Caco-2 (cell line): Measurements from ENCODE around the gene CPLX3. TPM values are rescaled to one million over a fixed set of nuclear protein-coding genes. Genes with fewer than 3 reads are reported as not detected.

Experiments used
- BruUV-seq: library from RNA; stranded (reverse); fragments of 400-500 nt; replicated peaks from 2 replicates; lab custom pipeline; 2021; lab: Mats Ljungman, UMichigan
- CTCF ChIA-PET: fragments of 300-600 bp; sonication (Branson Sonifier 250); formaldehyde crosslinking; loops from one replicate; lab custom pipeline; 2022; ENCODE audit warnings: antibody characterized with exemption; lab: Charles Lee
- POLR2A ChIA-PET: fragments of 300-600 bp; sonication (Branson Sonifier 250); formaldehyde crosslinking; loops from one replicate; lab custom pipeline; 2022; ENCODE audit warnings: antibody characterized with exemption; lab: Charles Lee
- DNase-seq, 2 experiments: peaks; one replicate each; pipeline versions ENCODE4 v3.0.0 to v3.0.0-alpha.2; 2020 to 2022
- H3K27me3 ChIP-seq: replicated peaks from 2 replicates; pipeline ENCODE4 v1.6.0; 2011; ENCODE audit warnings: low read length; ENCODE audit not compliant: control insufficient read depth, insufficient read depth
- H3K36me3 ChIP-seq: 2 replicates; pipeline ENCODE4 v1.5.1; 2011; ENCODE audit warnings: low read length; ENCODE audit not compliant: control insufficient read depth, insufficient read depth
- H3K4me1 ChIP-seq: fragments of 250-450 bp; sonication (Bioruptor Pico); 2 replicates; pipeline ENCODE4 v1.5.1; 2020; ENCODE audit warnings: mild to moderate bottlenecking
- H3K4me3 ChIP-seq: 2 replicates; pipeline ENCODE4 v1.5.1; 2011; ENCODE audit warnings: low read depth, mild to moderate bottlenecking, control low read depth, low read length
- H3K9me3 ChIP-seq: fragments of 250-450 bp; sonication (Bioruptor Pico); 2 replicates; pipeline ENCODE4 v1.5.1; 2020; ENCODE audit warnings: mild to moderate bottlenecking, moderate library complexity
- H3K27ac Mint-ChIP-seq: one replicate; pipeline ENCODE4 v1.8.0; 2022; ENCODE audit warnings: mixed read lengths; ENCODE audit not compliant: unreplicated experiment
- H3K27me3 Mint-ChIP-seq: one replicate; pipeline ENCODE4 v1.8.0; 2022; ENCODE audit warnings: mixed read lengths; ENCODE audit not compliant: insufficient read depth, unreplicated experiment
- H3K36me3 Mint-ChIP-seq: one replicate; pipeline ENCODE4 v1.8.0; 2022; ENCODE audit warnings: mild to moderate bottlenecking, mixed read lengths; ENCODE audit not compliant: insufficient read depth, unreplicated experiment
- H3K4me1 Mint-ChIP-seq: one replicate; pipeline ENCODE4 v1.8.0; 2022; ENCODE audit warnings: low read depth, mixed read lengths; ENCODE audit not compliant: unreplicated experiment
- H3K4me3 Mint-ChIP-seq: one replicate; pipeline ENCODE4 v1.8.0; 2022; ENCODE audit warnings: mild to moderate bottlenecking, moderate library complexity, mixed read lengths; ENCODE audit not compliant: unreplicated experiment
- H3K9me3 Mint-ChIP-seq: one replicate; pipeline ENCODE4 v1.8.0; 2022; ENCODE audit warnings: mixed read lengths; ENCODE audit not compliant: unreplicated experiment
- intact Hi-C: fragments of 100-400 bp; cut with micrococcal nuclease; formaldehyde crosslinking; loops from one replicate; pipeline ENCODE4 v1.10.0; 2022; ENCODE audit not compliant: unreplicated experiment
- total RNA-seq: library from RNA; stranded (reverse); gene quantifications from 2 replicates; pipeline ENCODE4 v1.2.3, GENCODE V29; 2022
- TF ChIP-seq, protein P1 (sequence below), 2 experiments: fragments of 200-600 bp in 1 of 2; IDR thresholded peaks; 1 replicate in 1 of 2; 2 replicates in 1 of 2; pipeline versions ENCODE4 v1.5.1 to v1.8.0; 2011 to 2022; ENCODE audit warnings: antibody characterized with exemption in 1 of 2, control low read depth in 1 of 2, inconsistent platforms in 1 of 2, low read depth in 1 of 2, low read length in 1 of 2, mild to moderate bottlenecking in 1 of 2, moderate library complexity in 1 of 2; ENCODE audit not compliant: insufficient read depth in 1 of 2, severe bottlenecking in 1 of 2, unreplicated experiment in 1 of 2

CPLX3 gene
- total RNA-seq, 1 experiment from 2014 or later: not detected

- intact Hi-C loops: loop anchor here (2.0 kb wide), 1 partner anchor 26 kb away; no protein-coding TSS in a partner anchor
- no TSS peak for BruUV-seq
- Histone ChIP-seq H3K27me3 (no peaks in the 10 kb centered on the region), H3K9me3 (no peaks in the 10 kb centered on the region), H3K4me3 (no peak overlapping the region), H3K36me3 (no peaks in the 10 kb centered on the region), H3K4me1 (no peaks in the 10 kb centered on the region)
- Mint-ChIP-seq H3K36me3 (peaks cover 15% of the 10 kb centered on the region), H3K9me3 (no peaks in the 10 kb centered on the region), H3K4me1 (no peaks in the 10 kb centered on the region), H3K27ac (no peak overlapping the region), H3K27me3 (peaks cover 3% of the 10 kb centered on the region), H3K4me3 (no peak overlapping the region)
- no peak for DNase-seq
- TF ChIP-seq, protein P1, sequence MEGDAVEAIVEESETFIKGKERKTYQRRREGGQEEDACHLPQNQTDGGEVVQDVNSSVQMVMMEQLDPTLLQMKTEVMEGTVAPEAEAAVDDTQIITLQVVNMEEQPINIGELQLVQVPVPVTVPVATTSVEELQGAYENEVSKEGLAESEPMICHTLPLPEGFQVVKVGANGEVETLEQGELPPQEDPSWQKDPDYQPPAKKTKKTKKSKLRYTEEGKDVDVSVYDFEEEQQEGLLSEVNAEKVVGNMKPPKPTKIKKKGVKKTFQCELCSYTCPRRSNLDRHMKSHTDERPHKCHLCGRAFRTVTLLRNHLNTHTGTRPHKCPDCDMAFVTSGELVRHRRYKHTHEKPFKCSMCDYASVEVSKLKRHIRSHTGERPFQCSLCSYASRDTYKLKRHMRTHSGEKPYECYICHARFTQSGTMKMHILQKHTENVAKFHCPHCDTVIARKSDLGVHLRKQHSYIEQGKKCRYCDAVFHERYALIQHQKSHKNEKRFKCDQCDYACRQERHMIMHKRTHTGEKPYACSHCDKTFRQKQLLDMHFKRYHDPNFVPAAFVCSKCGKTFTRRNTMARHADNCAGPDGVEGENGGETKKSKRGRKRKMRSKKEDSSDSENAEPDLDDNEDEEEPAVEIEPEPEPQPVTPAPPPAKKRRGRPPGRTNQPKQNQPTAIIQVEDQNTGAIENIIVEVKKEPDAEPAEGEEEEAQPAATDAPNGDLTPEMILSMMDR (IDR thresholded peaks at IDR 0.05; ENCODE audit: insufficient read depth in 1 of 2, low read depth in 1 of 2, low read length in 1 of 2, severe bottlenecking in 1 of 2, unreplicated experiment in 1 of 2): no peak
- ChIA-PET CTCF (interaction anchor here (0.5 to 0.6 kb wide), 2 partner anchors 22 to 53 kb away, joined by 3 read pairs; no protein-coding TSS in a partner anchor), POLR2A (no interaction called here)
Measured at GRCh38 chr15:74809242-74809641, 17.2 kb upstream of the CPLX3 start.

- BruUV-seq: no TSS peak
- Histone ChIP-seq H3K4me3 (no peak overlapping the region), H3K4me1 (no peaks in the 10 kb centered on the region), H3K27me3 (no peaks in the 10 kb centered on the region), H3K36me3 (no peaks in the 10 kb centered on the region), H3K9me3 (no peaks in the 10 kb centered on the region)
- Mint-ChIP-seq H3K27ac (no peak overlapping the region), H3K9me3 (no peaks in the 10 kb centered on the region), H3K4me3 (no peak overlapping the region), H3K27me3 (peaks cover 3% of the 10 kb centered on the region), H3K36me3 (peaks cover 13% of the 10 kb centered on the region), H3K4me1 (no peaks in the 10 kb centered on the region)
- ChIA-PET POLR2A (no interaction called here), CTCF (no interaction called here)
- TF ChIP-seq, protein P1 (IDR thresholded peaks at IDR 0.05; ENCODE audit: insufficient read depth in 1 of 2, low read depth in 1 of 2, low read length in 1 of 2, severe bottlenecking in 1 of 2, unreplicated experiment in 1 of 2): no peak
- no peak for DNase-seq
- intact Hi-C loops: loop anchor here (2.0 kb wide), 1 partner anchor 25 kb away; no protein-coding TSS in a partner anchor
Measured at GRCh38 chr15:74809956-74810355, 16.5 kb upstream of the CPLX3 start.

- Mint-ChIP-seq H3K36me3 (peaks cover 12% of the 10 kb centered on the region), H3K9me3 (no peaks in the 10 kb centered on the region), H3K27ac (no peak within 1 kb of the TSS), H3K4me1 (no peaks in the 10 kb centered on the region), H3K27me3 (peaks cover 3% of the 10 kb centered on the region), H3K4me3 (no peak within 1 kb of the TSS)
- no TSS peak for BruUV-seq
- TF ChIP-seq, protein P1 (IDR thresholded peaks at IDR 0.05; ENCODE audit: insufficient read depth in 1 of 2, low read depth in 1 of 2, low read length in 1 of 2, severe bottlenecking in 1 of 2, unreplicated experiment in 1 of 2): no peak
- no peaks in the 10 kb centered on the region for H3K27me3 ChIP-seq
- CTCF ChIA-PET: interaction anchor here (0.6 kb wide), 1 partner anchor 12 kb away, joined by 7 read pairs; no protein-coding TSS in a partner anchor
- DNase-seq: no peak
- POLR2A ChIA-PET: no interaction called here
- H3K9me3 ChIP-seq: no peaks in the 10 kb centered on the region
- no peaks in the 10 kb centered on the region for H3K36me3 ChIP-seq
- H3K4me1 ChIP-seq: no peaks in the 10 kb centered on the region
- H3K4me3 ChIP-seq: no peak within 1 kb of the TSS
- intact Hi-C loops: no loop called here
Measured at GRCh38 chr15:74812533-74812932, 13.9 kb upstream of the CPLX3 start, which contains the start of gene LMAN1L. Gene LMAN1L (plus strand): TSS chr15:74812835. CDS start chr15:74812855, 20 bp downstream.
